B cell (primary cell): ENCODE data around the gene DPYD.

Source experiments
- CTCF ChIP-seq: fragments of 200-600 bp; IDR thresholded peaks from one replicate; pipeline ENCODE4 v1.8.0; 2022; ENCODE audit warnings: antibody characterized with exemption, mild to moderate bottlenecking
- EZH2 ChIP-seq: IDR thresholded peaks from 2 replicates; pipeline ENCODE4 v1.6.1; 2012; ENCODE audit warnings: borderline replicate concordance, low read depth, mild to moderate bottlenecking, moderate library complexity, low read length; ENCODE audit not compliant: insufficient read depth, poor library complexity, severe bottlenecking

- TF ChIP-seq CTCF (no peak), EZH2 (no peak)
These were observed 27.0 kb downstream of the DPYD start for GRCh38 chr1:97893844-97894243.
